Measurements from ENCODE around the gene SEC16A.
A peak's percentile ranks its signal among the peaks of the same experiment; 100 is the strongest.

Gene SEC16A, protein sequence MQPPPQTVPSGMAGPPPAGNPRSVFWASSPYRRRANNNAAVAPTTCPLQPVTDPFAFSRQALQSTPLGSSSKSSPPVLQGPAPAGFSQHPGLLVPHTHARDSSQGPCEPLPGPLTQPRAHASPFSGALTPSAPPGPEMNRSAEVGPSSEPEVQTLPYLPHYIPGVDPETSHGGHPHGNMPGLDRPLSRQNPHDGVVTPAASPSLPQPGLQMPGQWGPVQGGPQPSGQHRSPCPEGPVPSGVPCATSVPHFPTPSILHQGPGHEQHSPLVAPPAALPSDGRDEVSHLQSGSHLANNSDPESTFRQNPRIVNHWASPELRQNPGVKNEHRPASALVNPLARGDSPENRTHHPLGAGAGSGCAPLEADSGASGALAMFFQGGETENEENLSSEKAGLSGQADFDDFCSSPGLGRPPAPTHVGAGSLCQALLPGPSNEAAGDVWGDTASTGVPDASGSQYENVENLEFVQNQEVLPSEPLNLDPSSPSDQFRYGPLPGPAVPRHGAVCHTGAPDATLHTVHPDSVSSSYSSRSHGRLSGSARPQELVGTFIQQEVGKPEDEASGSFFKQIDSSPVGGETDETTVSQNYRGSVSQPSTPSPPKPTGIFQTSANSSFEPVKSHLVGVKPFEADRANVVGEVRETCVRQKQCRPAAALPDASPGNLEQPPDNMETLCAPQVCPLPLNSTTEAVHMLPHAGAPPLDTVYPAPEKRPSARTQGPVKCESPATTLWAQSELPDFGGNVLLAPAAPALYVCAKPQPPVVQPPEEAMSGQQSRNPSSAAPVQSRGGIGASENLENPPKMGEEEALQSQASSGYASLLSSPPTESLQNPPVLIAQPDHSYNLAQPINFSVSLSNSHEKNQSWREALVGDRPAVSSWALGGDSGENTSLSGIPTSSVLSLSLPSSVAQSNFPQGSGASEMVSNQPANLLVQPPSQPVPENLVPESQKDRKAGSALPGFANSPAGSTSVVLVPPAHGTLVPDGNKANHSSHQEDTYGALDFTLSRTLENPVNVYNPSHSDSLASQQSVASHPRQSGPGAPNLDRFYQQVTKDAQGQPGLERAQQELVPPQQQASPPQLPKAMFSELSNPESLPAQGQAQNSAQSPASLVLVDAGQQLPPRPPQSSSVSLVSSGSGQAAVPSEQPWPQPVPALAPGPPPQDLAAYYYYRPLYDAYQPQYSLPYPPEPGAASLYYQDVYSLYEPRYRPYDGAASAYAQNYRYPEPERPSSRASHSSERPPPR (N-terminal part only)

DNA sequence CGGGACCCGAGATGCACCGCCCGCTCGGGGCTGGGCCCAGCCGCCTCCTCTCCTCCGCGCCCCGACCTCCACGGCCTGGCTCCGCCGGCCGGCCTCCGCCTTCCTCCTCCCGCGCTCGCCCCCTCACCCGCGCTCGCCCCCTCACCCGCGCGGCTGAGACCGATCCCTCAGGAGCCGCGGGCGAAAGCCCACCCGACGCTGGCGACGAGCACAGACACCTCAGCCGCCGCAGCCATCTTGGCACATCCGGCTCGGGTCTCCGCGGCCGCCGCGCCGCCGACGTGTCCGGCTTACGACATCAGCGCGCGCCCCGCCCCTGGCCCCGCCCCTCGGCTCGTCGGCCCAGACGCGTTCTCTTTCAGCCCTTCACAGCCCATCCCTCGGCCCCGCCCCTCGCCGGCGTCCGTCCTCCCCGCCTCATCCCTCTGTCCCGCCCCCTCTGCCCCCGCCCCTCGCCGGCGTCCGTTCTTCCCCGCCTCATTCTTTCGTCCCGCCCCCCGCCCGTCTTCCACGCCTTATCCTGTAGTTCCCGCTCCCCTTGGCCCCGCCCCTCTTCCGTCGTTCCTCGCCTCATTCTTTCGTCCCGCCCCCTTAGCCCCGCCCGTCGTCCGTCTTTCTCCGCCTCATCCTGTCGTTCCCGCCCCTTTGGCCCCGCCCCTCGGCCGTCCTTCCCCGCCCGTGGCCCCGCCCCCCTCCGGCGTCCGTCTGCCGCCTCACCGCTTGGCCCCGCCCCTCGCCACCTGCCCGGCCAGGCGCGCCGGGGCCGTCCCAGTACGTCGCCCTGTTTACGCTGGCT, at the start of gene SEC16A:
SEC16A (minus strand) TSS at position 248 of the 796 bp plus-strand sequence. CDS start 5,425 bp downstream, outside the sequence.
- peak; percentile 93 for DNase-seq

DNA sequence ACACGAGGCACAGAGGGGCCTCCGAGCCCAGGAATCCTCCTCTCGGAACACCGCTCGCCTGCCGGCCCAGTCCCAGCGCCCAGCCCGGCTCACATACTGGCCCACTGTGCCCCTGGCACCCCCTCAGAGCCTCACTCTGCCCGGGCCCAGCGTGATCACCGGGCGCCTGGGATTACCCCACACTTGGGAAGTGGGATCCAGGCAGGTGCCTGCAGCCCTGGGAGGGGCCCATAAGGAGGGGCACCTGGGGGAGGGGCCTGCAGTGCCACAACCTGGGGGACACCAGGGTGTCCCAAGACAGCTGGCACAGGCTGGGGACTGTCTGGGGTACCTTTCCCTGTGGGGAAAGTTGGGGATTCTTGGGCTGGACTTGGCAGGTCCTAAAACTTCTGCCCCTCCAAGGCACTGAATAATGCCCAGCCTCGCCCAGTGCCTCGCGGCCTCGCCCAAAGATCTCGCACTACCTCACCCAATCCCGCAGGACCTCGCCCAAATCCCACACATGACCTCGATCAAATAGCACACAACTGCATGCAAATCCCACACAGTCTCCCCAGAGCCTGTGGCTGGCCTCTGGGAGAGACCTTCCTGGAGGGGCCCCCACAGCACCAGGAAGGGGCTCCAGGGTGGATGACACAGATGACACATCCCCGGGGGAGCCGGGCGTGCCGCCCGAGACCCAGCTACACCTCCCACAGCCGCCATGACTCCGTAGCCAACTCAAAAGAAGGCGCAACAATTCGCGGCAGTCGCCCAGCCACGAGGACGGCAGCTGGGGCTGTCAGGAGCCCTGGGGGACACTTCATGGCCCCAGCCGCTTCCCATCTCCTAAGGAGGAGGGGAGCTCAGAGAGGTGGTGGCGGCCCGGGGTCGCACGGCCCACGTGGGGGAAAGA, 49.3 kb upstream of the SEC16A start:
- DNase-seq, result no peak

DNA sequence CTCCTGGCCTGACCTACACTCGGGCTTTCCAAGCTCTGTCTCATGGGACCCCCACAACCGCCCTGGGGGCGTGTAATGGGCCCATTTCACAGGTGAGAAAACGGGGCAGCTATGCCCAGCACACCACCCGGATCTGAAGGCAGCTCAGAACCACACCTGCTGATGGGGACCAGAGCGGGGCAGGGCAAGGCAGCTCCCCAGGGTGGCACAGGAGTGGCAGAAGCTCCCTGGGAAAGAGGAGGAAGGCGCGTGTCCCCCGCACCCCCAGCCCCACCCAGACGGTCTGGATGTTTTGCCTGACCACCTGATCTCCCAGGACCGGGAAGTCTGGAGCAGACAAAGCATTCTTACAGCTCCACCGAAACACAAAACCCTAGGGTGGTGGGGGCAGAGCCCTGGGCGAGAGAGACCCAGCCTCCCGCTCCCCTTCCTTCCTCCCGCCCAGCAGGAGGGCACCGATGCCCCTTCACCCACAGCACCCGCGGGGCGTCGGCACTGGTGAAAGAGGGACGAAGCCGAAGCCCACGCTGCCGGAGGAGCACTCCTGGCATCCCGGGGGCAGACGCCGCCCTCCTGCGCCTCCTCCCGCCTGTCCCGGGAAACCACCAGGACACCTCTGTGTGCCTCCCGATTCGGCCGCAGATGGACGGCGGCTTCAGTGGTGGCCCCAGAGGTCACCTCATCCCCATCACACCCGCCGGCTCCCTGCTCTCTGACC, 48.5 kb upstream of the SEC16A start:
- DNase-seq, result no peak

DNA sequence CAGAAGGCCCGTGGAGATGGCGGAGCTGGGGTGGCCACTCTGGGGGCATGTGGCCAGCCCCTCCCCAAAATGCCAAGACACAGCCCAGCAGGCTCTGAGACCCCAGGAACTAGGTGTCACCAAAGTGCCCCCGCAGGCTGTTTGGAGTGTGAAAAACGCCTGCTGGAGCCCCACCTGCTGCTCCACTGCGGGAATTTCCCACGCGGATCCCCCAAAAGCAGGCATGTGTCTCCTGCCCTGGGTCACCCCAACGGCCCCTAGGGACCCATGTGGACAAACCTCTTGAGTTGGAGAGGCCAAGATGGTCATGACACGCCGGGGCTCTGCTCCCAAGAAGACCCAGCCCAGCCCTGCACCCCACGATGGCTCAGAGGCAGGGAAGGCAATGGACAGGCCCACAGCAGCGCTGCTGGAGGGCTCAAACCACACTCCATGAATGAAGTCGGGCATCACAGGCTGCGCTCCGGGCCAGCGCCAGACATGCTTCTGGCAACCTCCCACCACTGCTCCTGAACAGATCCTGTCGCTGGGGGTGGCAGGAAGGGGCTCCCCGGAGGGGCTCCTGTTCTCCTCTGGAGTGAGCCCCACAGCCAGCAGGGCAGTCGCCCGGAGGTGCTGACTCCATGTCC, 47.7 kb upstream of the SEC16A start:
- no peak for DNase-seq

DNA sequence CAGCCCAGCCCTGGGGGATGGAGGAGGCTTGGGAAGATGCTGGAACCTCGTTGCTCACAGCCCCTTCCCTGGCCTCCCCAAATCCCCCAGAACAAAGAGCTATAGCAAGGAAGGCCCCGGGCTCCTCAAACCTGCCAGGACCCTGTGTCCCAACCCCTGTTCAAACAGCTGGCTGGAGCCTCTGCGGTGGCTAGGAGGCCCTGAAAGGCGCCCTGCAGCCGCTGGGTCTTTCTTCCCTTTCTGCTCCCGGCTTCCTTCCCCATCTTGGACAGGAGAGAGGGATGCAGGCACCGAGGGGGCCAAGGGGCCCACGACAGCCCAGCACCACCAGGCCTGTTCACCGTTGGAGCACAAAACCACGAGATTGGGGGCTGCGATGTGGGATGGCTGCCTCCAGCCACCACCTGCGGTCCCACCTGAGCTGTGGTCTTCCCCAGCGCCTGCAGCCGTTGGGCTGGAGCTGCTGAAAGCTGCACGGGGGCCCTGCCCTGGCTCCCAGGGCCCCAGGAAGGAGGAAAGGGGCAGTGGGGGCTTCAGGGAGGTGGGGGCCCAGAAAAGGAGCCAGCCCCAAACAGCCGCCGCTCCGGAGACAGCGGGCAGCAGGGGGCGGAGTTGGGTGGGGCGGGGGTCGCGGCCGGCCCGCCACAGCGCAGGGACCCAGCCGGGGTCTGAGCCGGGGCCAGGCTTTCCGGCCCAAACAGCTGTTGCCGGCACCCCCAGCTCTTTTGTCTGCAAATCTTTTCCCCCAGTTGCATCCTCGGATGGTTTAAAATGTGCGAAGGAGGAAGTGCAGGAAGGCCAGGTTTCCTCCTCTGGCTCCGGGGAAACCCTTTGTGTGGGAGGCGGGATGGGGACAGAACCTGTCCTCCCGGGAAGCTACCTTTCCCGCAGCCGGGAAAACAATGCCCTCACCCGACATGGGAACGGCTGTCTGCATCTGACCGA, 46.9 kb upstream of the SEC16A start:
- no peak for DNase-seq

DNA sequence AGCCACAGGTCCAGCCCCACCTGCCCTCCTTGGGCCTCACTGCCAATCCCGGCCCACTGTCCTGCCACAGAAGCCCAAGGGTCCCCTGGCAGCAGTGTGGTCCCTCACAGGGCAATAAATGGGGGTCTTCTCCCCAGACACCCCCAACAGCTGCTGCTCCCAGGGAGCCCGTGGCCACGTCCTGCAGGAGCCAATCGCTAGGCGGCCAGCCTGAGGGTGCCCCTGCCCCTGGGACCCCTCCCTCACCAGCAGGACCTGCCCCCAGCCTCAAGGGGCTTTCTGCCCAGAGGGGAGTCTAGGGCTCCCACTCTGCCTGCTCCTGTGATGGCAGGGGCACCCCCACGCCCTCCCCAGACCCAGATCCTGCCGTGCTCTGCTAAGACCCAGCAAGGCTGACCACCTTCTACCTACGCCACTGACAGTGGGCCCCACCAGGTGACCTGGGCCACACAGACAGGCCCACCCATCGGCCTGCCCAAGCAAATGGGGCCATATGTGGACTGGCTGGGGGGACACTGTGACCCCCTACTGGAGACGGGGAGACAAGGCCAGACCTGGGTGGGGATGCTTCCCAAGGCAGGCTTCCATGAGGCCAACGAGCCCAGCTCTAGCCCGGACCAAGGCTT, 46.0 kb upstream of the SEC16A start:
- no peak for DNase-seq

DNA sequence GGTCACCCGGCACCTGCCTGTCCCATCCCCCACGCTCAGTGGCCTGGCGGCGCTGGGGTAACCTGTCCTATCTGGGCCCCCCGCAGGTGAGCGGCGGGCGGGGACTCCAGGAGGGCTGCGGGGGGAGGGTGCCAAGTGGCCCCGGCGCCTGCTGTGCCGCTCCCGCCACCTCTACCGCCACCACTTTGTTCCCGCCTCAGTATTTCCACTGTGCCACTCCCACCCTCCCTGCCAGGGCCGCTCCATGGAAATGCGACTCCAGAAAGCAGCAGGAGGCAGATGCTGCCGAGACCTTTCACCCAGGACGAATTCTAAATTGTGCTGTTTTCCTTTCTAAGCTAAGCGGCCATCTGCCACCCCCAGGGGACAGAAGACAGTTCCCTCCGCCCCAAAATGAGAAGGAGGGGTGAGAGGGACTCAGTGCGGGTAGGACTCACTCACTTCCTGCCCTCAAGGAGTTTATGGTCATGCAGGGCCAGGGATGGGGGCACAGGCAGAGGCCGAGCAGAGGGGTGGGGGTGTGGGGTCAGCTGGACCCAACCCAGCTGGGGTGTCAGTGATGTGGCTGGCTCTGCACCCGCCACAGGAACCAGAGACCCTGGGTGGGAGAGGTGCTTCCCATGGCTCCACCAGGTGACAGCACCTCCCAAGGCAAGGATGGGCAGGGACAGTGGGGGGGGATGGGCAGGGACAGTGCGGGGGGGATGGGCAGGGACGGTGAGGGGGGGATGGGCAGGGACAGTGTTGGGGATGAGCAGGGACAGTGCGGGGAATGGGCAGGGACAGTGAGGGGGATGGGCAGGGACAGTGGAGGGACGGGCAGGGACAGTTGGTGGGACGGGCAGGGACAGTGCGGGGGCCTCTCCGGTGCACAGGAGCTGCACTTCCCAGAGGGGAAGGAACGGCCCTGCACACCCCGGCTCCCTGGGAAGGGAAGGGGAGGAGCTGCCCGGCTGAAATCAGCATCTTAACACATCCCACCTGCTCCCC, 45.2 kb upstream of the SEC16A start:
- DNase-seq, result no peak

DNA sequence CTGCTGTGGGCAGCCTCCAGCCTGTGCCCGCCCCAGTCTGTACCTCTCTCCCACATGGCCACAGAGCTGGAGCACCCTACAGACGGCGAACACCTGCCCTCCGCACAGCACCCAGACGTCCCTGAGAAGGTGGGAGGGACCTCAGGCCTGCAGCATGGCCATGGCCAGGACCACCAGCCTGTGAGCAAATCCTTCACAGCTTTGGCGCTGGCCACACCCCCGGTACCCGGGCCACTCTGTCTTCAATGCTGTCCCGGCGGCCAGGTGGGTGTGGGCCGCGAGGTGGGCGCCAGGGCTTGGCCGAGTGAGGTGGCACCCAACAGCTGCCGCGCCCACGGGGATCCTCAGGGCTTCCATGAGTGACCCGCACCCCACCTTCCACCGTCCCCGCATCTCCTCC, 44.3 kb upstream of the SEC16A start:
- no peak for DNase-seq

DNA sequence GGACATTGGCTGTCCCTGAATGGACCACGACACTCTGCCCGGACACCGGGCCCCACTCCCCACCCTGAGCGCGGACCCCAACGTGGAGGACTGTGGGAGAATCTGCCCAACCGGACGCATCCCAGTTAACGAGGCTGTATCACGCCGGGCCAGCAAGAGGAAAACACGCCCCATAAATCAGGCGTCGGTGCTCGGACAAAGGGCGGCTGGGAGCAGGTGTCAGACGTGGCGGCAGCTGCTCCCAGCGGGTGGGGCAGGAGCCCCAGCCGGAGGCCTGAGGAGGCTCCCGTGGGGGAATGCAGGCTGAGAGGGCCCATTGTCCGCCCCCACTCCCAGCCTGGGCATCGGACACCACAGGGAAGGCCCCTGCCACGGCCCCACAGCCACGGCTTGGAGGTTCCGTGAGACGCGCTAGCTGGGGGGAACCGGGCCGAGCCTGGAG, 43.8 kb upstream of the SEC16A start:
- peak; percentile 20 for DNase-seq

DNA sequence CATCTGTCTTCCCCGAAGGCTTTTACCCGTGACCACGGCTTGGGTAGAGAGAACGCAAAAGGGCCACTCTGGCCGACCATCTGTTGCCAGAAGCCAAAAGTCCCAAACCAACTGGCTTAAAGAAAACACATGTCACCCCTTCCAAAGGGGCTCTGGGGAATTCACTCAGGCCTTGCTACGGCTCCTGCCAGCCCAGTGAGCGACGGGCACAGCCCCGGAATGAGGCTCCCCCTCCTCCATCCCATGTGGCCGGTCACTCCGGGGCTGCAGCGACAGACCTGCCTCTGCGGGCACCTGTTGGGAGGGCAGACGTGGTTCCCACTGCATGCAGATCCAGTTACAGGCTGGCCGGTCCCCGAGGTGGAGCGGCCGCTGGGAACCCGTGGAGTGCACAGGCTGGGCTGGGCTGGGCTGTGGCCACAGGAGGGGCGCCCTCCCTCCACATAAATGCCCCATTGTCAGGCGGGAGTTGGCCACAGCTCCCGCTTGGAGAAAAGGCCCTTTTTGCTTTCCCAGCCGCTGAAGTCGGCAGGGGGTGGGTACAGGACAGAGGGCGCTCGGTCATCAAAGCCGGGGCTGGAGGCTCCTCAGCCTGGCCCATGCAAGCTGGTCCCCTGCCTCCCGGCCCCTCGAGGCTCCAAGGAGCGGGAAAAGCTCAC, 43.1 kb upstream of the SEC16A start:
- no peak for DNase-seq

DNA sequence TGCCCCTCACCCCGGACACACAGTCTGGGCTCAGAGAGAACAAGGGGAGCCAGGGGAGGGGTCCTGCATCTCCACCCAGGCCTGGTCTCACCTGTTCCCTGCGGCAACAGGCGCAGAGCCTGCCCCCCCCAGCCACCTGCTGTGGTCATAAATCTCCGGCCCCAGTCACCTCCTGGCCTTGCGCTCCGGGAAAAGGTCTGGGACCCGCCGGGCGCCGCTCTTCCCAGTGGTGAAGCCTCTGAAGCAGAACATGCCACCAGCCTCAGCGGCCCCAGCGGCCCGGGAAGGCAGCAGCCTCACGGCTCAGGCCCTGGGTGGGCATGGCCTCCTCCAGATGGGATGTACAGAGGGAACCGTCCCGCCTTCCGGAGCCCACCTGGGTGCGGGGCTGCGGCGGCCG, 42.4 kb upstream of the SEC16A start:
- no peak for DNase-seq

DNA sequence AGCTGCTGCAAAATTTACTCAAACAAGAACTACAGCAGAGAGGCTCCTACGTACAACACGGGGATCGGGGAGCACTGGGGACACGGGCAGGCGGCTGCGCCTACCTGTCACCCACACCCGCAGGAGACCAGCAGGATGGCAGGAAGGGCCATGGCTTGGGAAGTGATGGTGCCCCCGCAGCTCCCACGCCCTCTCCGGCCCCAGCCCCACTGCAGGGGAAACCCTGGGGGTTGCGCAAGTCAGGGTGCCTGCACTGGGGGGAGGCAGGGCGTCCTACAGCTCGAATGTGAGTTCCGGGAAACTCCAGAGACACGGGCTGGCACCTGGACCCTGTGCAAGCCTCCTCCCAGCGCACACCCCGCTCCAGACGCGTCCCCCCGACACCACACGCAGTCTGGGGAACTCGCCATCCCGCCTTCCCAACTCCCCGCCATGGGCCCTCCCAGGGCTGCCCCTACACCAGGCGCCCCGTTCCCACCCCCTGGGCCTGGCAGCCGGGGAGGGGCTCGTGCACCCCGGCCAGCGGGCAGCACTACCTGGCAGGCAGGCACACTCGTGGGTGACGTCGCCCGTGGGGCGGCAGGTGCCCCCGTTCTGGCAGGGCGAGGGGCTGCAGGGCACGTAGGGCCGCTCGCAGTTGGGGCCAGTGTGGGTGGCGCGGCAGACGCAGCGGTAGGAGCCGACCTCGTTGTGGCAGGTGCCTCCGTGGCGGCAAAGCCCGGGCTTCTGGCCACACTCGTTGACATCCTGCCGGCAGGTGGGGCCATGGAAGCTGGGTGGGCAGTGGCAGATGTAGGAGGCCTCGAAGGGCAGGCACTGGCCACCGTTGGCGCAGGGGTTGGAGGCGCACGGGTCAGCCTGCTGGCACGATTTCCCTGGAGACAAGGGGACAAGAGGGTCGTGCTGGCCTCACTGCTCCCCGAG, 39.7 kb upstream of the SEC16A start:
- no peak for DNase-seq

DNA sequence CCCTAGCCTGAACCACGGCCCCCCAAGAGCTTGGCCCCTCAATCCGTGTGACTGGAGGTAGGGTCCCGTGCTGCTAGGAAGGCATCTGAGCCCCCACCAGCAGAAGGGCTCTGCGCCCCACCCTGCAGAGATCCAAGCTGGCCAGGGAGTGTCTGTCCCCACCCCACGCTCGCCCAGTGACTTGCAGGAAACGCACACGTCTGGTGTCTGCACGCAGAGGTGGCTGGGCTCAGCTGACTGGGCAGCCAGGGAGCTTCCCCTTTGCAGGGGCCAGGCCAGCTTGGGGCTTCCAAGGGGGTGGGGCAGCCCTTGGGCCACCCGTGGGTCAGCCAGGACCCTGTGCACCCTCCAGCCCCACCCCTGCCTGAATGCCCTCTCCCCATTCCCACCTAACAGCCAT, 38.7 kb upstream of the SEC16A start:
- DNase-seq, result no peak

DNA sequence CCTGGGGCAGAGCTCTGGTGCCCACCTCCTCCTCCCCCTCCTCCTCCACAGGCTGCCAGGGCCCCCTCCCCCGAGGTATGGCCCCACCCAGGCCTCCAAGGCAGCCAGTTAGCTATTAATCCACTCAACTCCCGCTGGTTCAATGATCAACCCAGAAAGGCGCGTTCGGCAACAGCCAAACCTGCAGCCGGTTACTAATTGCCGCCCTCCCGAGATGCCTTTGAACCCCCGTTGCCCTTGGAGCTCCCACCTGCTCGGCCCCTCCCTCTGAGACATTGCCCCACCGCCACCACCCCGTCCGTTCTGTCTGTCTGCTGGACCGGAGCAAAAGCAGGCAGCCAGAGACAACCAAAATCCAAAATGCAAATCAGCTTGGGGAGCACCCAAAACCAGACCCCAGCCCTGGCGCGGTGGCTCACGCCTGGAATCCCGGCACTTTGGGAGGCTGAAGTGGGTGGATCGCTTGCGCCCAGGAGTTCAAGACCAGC, 37.3 kb upstream of the SEC16A start:
- no peak for DNase-seq
